NCI-H524 treated with DMSO at 0.1 percent for 48 hours (cell line): ENCODE measurements around the gene ACIN1.

ENCODE experiments used
- DNase-seq: peaks from one replicate; lab custom pipeline; 2025; lab: John Stamatoyannopoulos, UW

The ACIN1 gene

DNA sequence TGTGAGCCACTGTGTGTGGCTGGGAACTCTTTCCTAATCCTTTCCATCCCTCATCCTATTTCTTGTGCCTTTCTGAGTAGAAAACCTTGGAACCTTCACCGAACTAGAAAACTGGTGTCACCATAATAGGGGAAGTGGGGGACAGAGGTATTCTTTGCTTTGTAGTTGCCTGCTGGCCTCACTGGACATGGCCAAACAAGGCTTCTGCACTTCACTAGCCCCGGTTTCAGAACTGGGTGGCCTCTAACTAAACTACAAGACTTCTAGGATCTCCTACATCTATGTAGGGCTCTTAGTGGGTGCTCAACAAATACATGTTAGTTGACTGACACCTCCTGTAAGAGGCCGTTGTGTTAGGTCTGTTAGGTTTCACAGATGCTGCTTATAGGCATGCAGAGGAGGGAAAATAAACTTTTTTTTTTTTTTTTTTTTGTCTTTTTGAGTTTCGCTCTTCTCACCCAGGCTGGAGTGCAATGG, 10.4 kb upstream of the ACIN1 start:
- no peak for DNase-seq

- DNase-seq, result no peak
Observed at GRCh38 chr14:23104591-23105347, 9.8 kb upstream of the ACIN1 start, which contains the start of gene CIROP. CIROP (minus strand) TSS chr14:23104989; CDS start chr14:23104920, 69 bp downstream.

DNA sequence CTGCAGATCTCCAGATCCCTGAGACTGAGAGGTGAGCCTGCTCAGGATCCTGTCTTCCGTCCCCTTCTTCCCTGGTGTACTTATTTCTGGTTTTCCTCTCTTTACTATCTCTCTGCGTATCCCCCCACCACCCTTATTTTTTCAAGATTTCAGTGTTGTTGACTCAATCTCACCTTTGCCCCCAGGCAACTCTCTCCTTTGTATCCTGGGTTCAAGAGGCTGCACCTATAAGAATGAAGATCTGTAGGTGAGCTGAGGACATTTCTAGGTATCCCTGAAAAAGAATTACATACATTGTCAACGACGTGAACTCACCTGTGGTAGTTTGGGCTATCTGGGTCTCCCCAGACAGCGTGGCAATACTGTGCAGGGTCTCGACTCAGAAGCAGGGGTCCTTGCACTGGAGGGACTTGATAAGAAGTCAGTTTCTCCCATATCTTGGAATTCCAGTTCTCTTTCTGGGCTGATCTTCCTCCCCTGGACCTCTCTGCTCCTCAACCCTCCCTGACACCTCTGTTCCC, 9.2 kb upstream of the ACIN1 start:
- DNase-seq, result no peak

- no peak for DNase-seq
Observed at GRCh38 chr14:23103581-23103980, 8.6 kb upstream of the ACIN1 start.

GRCh38 chr14:23102801-23103200, 7.9 kb upstream of the ACIN1 start:
- no peak for DNase-seq

DNA sequence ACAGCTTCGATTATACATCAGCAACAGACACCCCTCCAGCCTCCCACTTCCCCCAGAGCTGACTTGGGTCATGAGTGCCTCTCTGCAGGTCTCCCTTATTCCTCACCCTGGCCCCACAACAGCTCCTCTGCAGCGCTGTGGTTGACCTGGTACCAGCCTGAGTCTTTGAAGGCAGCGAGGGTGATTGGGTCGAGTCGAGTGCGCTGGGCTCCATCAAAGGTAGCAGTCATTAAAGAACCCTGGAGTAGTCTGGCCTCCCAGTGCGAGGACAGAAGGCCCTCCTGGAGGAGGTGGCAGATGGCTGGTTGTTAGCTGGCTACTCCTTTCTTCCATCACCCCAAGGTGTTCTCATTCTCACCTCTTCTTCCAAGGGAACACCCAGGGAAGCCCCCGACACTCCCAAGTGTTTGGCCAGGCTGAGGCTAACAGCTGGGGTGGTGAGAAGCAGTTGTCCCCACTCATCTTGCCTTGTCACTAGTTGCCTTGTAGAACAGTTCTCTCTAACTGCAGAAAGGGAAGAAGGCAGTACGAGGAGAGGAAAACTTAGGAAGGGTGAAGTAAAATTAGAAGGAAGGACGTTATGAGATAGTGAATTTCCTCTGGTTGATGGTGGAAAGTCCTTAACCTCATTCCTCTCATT, 7.2 kb upstream of the ACIN1 start:
- no peak for DNase-seq

- DNase-seq, result no peak
Observed at GRCh38 chr14:23101213-23101970, 6.5 kb upstream of the ACIN1 start.

DNA sequence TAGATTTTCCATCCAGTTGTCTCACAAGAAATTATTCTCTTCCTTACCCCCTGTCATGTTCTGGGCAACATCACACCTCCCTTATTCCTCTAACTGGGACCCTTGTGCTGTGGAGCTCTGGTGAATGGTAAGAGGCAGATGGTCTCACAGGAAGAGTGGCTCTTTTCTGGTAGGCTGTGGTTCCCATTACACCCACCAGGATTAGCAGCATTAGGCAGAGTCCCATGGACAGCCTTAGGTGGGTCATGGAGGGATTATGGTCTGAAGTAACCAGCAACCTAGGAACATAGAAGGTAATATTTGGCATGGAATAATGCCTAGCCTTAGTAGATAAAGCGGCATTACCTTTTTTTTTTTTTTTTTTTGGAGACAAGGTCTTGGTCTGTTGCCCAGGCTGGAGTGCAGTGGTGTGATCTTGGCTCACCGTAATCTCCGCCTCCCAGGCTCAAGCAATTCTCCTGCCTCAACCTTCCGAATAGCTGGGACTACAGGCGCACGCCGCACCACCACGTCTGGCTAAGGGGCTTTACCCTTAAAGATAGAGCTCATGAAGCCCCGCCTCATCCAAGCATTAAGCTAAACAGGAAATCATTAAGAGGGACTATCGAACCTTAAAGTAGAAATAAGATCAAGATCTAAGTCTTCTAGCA, 4.4 kb upstream of the ACIN1 start:
- DNase-seq, result no peak

- DNase-seq, result no peak
Observed at GRCh38 chr14:23097786-23098185, 2.9 kb upstream of the ACIN1 start.

DNA sequence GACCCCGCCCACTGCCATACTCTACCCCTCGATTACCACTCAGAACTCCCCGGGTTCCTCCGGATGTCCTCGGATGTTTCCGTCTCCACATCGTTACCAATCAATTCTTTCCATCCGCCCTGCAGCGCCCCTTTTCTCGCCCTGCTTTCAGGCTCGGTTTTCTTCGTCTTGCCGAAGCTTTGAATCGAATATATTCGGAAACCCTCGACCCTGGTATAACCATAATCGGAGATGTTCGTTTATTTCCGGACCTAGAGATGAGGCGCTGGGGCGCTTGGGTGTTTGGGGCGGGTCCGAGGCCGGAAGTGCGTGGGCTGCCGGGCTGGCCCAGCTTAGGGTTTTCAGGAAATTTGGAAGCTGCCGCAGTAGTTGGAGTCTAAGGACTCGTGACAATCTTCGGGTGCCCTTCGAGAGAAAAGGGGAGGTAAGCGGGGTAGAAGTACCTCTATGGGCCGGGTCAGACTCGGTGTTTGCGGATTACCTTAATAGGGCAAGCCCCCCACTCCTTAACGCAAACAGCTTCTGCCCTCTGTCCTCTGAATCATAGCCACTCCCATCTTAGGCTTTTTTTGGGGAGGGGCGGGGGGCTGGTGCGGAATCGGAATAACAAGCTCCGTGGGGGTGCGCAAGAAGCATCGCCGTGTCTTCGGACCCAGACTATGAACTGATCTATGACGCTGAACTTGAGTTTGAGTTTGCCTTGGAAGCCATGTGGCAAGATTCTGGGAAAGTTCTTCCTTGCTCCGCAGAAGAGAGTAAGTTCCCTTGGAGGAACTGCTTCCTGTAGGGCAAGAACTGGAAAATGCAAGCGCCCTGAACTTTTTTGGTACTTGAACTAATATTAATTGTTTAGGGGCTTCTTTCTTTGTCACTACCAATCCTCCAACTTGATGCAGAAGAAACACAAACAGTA, 516 bp upstream of the ACIN1 start, which contains the start of gene C14orf119:
TSS of gene C14orf119 (plus strand) at position 310 of the 913 bp plus-strand sequence. CDS start 2,154 bp downstream, outside the sequence.
- no peak for DNase-seq

- no peak for DNase-seq
Observed at GRCh38 chr14:23093991-23094665, 808 bp downstream of the ACIN1 start.

- DNase-seq, result no peak
Observed at GRCh38 chr14:23093526-23093925, 1.4 kb downstream of the ACIN1 start.

- no peak for DNase-seq
Observed at GRCh38 chr14:23093104-23093503, 1.8 kb downstream of the ACIN1 start.

GRCh38 chr14:23091294-23092225, 3.4 kb downstream of the ACIN1 start:
- no peak for DNase-seq

DNA sequence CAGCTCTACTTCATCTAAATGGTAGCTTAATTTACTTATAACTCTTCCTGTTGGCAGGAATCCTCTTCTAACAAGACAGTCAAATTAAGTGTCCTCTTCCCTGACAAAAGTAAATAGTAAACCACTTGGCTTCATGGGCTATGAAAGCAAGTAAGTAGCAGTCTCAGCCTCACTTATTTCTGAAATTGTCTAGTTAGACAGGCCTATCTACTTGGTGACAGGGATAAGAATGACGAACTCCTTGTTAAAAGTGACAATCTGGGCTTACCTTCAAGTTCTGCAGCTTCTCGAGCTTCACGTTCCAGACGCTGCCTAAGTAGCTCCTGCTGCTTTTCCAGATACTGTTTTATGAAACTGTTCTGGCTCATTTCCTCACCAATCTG, 4.7 kb downstream of the ACIN1 start:
- DNase-seq, result no peak

- DNase-seq, result no peak
Observed at GRCh38 chr14:23089498-23090253, 5.3 kb downstream of the ACIN1 start.

- DNase-seq, result no peak
Observed at GRCh38 chr14:23086565-23086964, 8.4 kb downstream of the ACIN1 start.

GRCh38 chr14:23085458-23085857, 9.5 kb downstream of the ACIN1 start:
- no peak for DNase-seq
